Testis (tissue), 3 donors: ENCODE measurements around the gene ATP13A4. TPM values are rescaled to one million over a fixed set of nuclear protein-coding genes. Genes with fewer than 3 reads are reported as not detected.

Source experiments
- DNase-seq: peaks from one replicate; pipeline ENCODE4 v3.0.0-alpha.2; 2019
- H3K27ac ChIP-seq, 2 donors: fragments of 200-600 bp; sonication (generic); one replicate each; pipeline ENCODE4 v1.5.1; 2019
- H3K27me3 ChIP-seq: fragments of 200-600 bp; sonication (generic); one replicate; pipeline ENCODE4 v1.5.1; 2019
- H3K36me3 ChIP-seq: fragments of 200-600 bp; sonication (generic); one replicate; pipeline ENCODE4 v1.5.1; 2017; ENCODE audit warnings: low read depth; ENCODE audit errors: missing control alignments
- H3K4me1 ChIP-seq: fragments of 200-600 bp; sonication (generic); one replicate; pipeline ENCODE4 v1.5.1; 2019
- H3K4me3 ChIP-seq, 2 donors: fragments of 200-600 bp; sonication (generic); one replicate each; pipeline ENCODE4 v1.5.1; 2017 to 2019
- H3K9me3 ChIP-seq: fragments of 200-600 bp; sonication (generic); one replicate; pipeline ENCODE4 v1.5.1; 2017
- POLR2A ChIP-seq: fragments of 450-650 bp; IDR thresholded peaks from one replicate; pipeline ENCODE4 v1.6.1; 2017; ENCODE audit warnings: antibody characterized with exemption, mild to moderate bottlenecking, moderate library complexity
- WGBS, 2 donors: methylation state at CpG; one replicate each; pipeline ENCODE4 v1.1.5; 2018; 5-methylcytosine and 5-hydroxymethylcytosine counted together
- intact Hi-C: fragments of 100-400 bp; cut with DNase I; formaldehyde crosslinking; loops from one replicate; pipeline ENCODE4 v1.15.1; 2023; ENCODE audit warnings: low total_unique reads
- polyA plus RNA-seq: library from polyadenylated mRNA; stranded (reverse); fragments of 350-450 nt; fragmentation: Illumina TruSeq; extraction: RNeasy Lipid Tissue Mini Kit (QIAGEN cat#74804); gene quantifications from one replicate; pipeline ENCODE4 v1.2.3, GENCODE V29; 2014; ENCODE audit warnings: low read depth, low replicate concordance; ENCODE audit not compliant: insufficient read depth
- total RNA-seq, 2 donors: library from RNA; depleted of rRNA; stranded (reverse); fragments of >200 nt; gene quantifications; one replicate each; pipeline ENCODE4 v1.2.3, GENCODE V29; 2016
- TF ChIP-seq, protein P1 (sequence below), 3 experiments: fragments of 450-650 bp in 2 of 3; fragments of 200-600 bp in 1 of 3; sonication (generic) in 1 of 3; IDR thresholded peaks; one replicate each; pipeline ENCODE4 v1.5.1; 2016 to 2019; ENCODE audit warnings: antibody characterized with exemption in 3 of 3, mild to moderate bottlenecking in 2 of 3, moderate library complexity in 1 of 3

The ATP13A4 gene
- total and polyA plus RNA-seq, 3 donors from 2014 or later, result 0.98 to 4.1 (median 1.9) TPM

DNA sequence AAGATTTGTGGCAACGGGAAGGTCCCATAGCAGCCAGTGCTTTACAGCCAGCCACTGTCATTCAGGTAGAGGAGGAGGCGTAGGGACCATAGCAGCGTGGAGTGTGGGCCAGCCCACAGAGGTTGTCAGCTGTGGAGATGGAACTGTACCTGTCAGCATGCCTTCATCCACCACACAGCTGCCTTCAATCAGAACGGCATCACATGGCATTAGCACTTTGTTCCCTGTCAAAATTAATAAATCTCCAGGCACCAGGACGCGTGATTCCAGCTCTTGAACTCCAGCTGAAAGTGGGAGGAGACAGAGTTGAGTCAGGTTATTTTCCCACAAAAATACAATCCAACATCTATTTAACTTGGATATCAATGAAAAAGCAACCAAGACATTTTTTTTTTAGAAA is 84.0 kb downstream of the ATP13A4 start:
- 62 to 78% methylated on average over 6 of the region's 6 CpGs for WGBS, 2 donors
- Histone ChIP-seq H3K4me3 (no peak overlapping the region), H3K27me3 (no peaks in the 10 kb centered on the region), H3K27ac (no peak overlapping the region), H3K4me1 (no peaks in the 10 kb centered on the region), H3K9me3 (no peaks in the 10 kb centered on the region), H3K36me3 (no peaks in the 10 kb centered on the region)
- DNase-seq, result no peak
- intact Hi-C loops, result no loop called here
- TF ChIP-seq POLR2A, result no peak
- TF ChIP-seq, protein P1, sequence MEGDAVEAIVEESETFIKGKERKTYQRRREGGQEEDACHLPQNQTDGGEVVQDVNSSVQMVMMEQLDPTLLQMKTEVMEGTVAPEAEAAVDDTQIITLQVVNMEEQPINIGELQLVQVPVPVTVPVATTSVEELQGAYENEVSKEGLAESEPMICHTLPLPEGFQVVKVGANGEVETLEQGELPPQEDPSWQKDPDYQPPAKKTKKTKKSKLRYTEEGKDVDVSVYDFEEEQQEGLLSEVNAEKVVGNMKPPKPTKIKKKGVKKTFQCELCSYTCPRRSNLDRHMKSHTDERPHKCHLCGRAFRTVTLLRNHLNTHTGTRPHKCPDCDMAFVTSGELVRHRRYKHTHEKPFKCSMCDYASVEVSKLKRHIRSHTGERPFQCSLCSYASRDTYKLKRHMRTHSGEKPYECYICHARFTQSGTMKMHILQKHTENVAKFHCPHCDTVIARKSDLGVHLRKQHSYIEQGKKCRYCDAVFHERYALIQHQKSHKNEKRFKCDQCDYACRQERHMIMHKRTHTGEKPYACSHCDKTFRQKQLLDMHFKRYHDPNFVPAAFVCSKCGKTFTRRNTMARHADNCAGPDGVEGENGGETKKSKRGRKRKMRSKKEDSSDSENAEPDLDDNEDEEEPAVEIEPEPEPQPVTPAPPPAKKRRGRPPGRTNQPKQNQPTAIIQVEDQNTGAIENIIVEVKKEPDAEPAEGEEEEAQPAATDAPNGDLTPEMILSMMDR (IDR thresholded peaks at IDR 0.05), result no peak

DNA sequence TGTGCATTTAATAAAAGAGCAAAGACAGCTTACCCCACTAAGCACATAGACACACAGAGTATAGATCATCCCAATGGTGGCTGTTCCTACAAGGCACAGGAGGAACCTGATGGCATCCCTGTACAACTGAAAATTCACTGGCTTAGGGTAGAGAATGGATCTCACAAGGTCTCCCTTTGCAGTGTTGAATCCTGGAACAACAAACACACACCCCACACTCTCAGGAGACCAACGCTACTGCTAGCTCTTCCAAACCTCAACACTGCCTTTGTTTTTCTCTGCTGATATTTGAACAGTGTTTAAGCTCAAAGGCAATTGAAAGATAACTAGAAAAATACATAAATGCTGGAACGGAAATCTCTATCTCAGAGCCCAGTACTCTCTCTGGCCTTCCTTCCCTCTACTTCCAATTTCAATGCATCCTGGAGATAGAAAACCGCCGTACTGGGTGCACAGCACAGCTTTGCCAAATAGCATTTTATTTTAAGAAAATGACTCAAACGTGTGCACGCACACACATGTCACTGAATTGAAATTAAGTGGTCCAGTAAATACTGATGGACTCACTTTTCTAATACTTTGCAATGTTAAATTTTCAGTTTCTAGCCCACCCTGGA is 88.6 kb downstream of the ATP13A4 start:
- Histone ChIP-seq H3K27me3 (no peaks in the 10 kb centered on the region), H3K4me1 (no peaks in the 10 kb centered on the region), H3K27ac (no peak overlapping the region), H3K9me3 (no peaks in the 10 kb centered on the region), H3K4me3 (no peak overlapping the region), H3K36me3 (no peaks in the 10 kb centered on the region)
- 85 to 92% methylated on average over 6 of the region's 6 CpGs for WGBS, 2 donors
- intact Hi-C loops, result no loop called here
- no peak for TF ChIP-seq POLR2A
- TF ChIP-seq, protein P1 (IDR thresholded peaks at IDR 0.05), result no peak
- DNase-seq, result no peak

DNA sequence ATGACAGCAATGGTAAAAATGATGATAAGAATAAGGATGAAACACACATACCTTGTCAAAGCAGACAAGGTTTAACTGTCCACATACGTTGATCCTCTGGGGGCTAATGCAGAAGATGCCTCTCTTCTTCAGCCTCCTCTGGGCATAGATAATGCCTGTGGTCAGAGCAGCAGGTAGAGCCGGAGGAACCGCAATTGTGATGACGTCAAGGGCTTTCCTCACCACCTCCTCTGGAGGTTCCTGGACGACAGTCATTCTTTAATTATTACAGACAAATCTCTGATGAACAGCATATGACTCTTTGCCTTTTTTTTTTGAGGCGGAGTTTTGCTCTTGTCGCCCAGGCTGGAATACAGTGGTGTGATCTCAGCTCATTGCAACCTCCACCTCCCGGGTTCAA is 89.8 kb downstream of the ATP13A4 start:
- TF ChIP-seq, protein P1 (IDR thresholded peaks at IDR 0.05), result no peak
- no peak for TF ChIP-seq POLR2A
- Histone ChIP-seq H3K4me3 (no peak overlapping the region), H3K4me1 (no peaks in the 10 kb centered on the region), H3K27me3 (no peaks in the 10 kb centered on the region), H3K9me3 (no peaks in the 10 kb centered on the region), H3K36me3 (no peaks in the 10 kb centered on the region), H3K27ac (no peak overlapping the region)
- no peak for DNase-seq
- intact Hi-C loops, result no loop called here
- WGBS, 2 donors, result 90 to 93% methylated on average over 8 of the region's 8 CpGs

DNA sequence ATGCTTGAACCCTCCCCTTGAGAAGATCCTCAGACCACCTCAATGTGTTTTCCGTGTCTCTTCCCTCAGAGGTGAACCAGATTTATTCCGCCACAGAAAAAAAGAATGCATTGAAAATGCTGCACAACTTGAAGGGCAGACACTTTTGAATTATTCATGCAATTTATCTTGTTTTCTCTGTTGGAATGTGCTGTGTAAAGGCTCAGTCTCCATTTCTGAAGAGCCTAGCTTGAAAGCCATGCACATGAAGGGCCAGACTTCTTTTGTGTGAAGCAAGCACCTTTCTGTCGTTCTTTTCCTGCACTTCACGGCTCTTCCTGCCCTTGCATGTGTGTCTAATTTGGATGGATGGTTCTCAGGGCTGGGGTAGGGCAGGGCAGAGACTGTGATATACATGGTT is 97.2 kb downstream of the ATP13A4 start:
- 80 to 83% methylated on average over 4 of the region's 4 CpGs for WGBS, 2 donors
- Histone ChIP-seq H3K9me3 (no peaks in the 10 kb centered on the region), H3K27me3 (no peaks in the 10 kb centered on the region), H3K4me3 (no peak overlapping the region), H3K27ac (no peak overlapping the region), H3K4me1 (no peaks in the 10 kb centered on the region), H3K36me3 (no peaks in the 10 kb centered on the region)
- intact Hi-C loops, result no loop called here
- DNase-seq, result no peak
- TF ChIP-seq, protein P1 (IDR thresholded peaks at IDR 0.05), result no peak
- no peak for TF ChIP-seq POLR2A

DNA sequence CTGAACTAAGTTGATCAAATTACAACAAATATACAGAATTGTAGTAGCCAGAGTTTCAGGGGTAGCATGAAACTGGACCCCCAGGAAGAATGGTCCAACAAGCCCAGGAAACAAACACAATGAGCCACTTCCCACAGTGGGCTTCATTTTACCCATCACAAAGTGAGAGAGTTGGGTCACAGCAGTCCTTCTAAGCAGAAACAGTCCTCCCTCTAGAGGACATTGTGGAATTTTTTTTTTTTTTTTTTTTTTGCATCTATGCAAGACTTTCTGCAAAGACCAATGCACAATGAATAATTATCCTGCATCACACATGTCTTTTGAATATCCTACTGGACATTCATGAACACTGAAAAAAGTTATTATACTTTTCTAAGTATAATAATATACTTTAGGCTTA is 102.4 kb downstream of the ATP13A4 start:
- no peaks in the 10 kb centered on the region for H3K4me1 ChIP-seq
- no peaks in the 10 kb centered on the region for H3K27me3 ChIP-seq
- H3K9me3 ChIP-seq, result no peaks in the 10 kb centered on the region
- intact Hi-C loops, result no loop called here
- H3K4me3 ChIP-seq, result no peak overlapping the region
- no peak overlapping the region for H3K27ac ChIP-seq
- TF ChIP-seq, protein P1 (IDR thresholded peaks at IDR 0.05), result peak in 1 of 3 experiments; percentile 30
- no peak for TF ChIP-seq POLR2A
- DNase-seq, result no peak
- H3K36me3 ChIP-seq, result no peaks in the 10 kb centered on the region
